ENCODE results near the gene ARMC9. TPM values are rescaled to one million over a fixed set of nuclear protein-coding genes. Genes with fewer than 3 reads are reported as not detected.

Gene ARMC9
- total RNA-seq, 2 donors from 2014 or later: 41.7 to 51.5 TPM

GRCh38 chr2:231331533-231331932, 133.1 kb downstream of the ARMC9 start:
- peak; percentile 13 for DNase-seq
- no peak overlapping the region for H3K4me3 ChIP-seq (ENCODE audit: low read length)
- Mint-ChIP-seq H3K4me3 (no peak overlapping the region), H3K27me3 (ENCODE audit: insufficient read depth) (no peaks in the 10 kb centered on the region), H3K9me3 (no peaks in the 10 kb centered on the region), H3K4me1 (peaks cover 22% of the 10 kb centered on the region), H3K36me3 (ENCODE audit: low read depth) (peaks cover 39% of the 10 kb centered on the region), H3K27ac (no peak overlapping the region)
- H3K9ac ChIP-seq (ENCODE audit: extremely low read depth, low read length, poor library complexity, severe bottlenecking): no peak overlapping the region
- H3K9me3 ChIP-seq (ENCODE audit: control insufficient read depth, low read length): no peaks in the 10 kb centered on the region
- no peak overlapping the region for H3K27ac ChIP-seq (ENCODE audit: low read depth, low read length)
- H3K36me3 ChIP-seq (ENCODE audit: control insufficient read depth, insufficient read depth, low read length): no peaks in the 10 kb centered on the region
- H3K4me1 ChIP-seq (ENCODE audit: control insufficient read depth, insufficient read depth, low read length): peaks cover 9% of the 10 kb centered on the region
- 80 to 81% methylated on average over 6 to 7 of the region's 7 CpGs for WGBS, 2 experiments (ENCODE audit: insufficient coverage in 1 of 2, insufficient read length in 1 of 2)
- no peaks in the 10 kb centered on the region for H3K27me3 ChIP-seq (ENCODE audit: control insufficient read depth, insufficient read depth, low read length, poor library complexity, severe bottlenecking)
- TF ChIP-seq, protein P1, sequence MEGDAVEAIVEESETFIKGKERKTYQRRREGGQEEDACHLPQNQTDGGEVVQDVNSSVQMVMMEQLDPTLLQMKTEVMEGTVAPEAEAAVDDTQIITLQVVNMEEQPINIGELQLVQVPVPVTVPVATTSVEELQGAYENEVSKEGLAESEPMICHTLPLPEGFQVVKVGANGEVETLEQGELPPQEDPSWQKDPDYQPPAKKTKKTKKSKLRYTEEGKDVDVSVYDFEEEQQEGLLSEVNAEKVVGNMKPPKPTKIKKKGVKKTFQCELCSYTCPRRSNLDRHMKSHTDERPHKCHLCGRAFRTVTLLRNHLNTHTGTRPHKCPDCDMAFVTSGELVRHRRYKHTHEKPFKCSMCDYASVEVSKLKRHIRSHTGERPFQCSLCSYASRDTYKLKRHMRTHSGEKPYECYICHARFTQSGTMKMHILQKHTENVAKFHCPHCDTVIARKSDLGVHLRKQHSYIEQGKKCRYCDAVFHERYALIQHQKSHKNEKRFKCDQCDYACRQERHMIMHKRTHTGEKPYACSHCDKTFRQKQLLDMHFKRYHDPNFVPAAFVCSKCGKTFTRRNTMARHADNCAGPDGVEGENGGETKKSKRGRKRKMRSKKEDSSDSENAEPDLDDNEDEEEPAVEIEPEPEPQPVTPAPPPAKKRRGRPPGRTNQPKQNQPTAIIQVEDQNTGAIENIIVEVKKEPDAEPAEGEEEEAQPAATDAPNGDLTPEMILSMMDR (conservative IDR thresholded peaks at IDR 0.05): no peak

GRCh38 chr2:231332388-231332787, 134.0 kb downstream of the ARMC9 start:
- DNase-seq: peak; percentile 21
- H3K27ac ChIP-seq (ENCODE audit: low read depth, low read length): no peak overlapping the region
- Mint-ChIP-seq H3K27ac (no peak overlapping the region), H3K27me3 (ENCODE audit: insufficient read depth) (no peaks in the 10 kb centered on the region), H3K4me1 (peaks cover 22% of the 10 kb centered on the region), H3K4me3 (no peak overlapping the region), H3K36me3 (ENCODE audit: low read depth) (peaks cover 39% of the 10 kb centered on the region), H3K9me3 (no peaks in the 10 kb centered on the region)
- H3K4me3 ChIP-seq (ENCODE audit: low read length): no peak overlapping the region
- peaks cover 12% of the 10 kb centered on the region for H3K4me1 ChIP-seq (ENCODE audit: control insufficient read depth, insufficient read depth, low read length)
- no peaks in the 10 kb centered on the region for H3K36me3 ChIP-seq (ENCODE audit: control insufficient read depth, insufficient read depth, low read length)
- TF ChIP-seq, protein P1 (conservative IDR thresholded peaks at IDR 0.05): no peak
- 95 to 96% methylated on average over 5 to 6 of the region's 6 CpGs for WGBS, 2 experiments (ENCODE audit: insufficient coverage in 1 of 2, insufficient read length in 1 of 2)
- H3K9me3 ChIP-seq (ENCODE audit: control insufficient read depth, low read length): no peaks in the 10 kb centered on the region
- H3K27me3 ChIP-seq (ENCODE audit: control insufficient read depth, insufficient read depth, low read length, poor library complexity, severe bottlenecking): no peaks in the 10 kb centered on the region
- H3K9ac ChIP-seq (ENCODE audit: extremely low read depth, low read length, poor library complexity, severe bottlenecking): no peak overlapping the region

GRCh38 chr2:231332872-231333500, 134.6 kb downstream of the ARMC9 start:
- H3K9me3 Mint-ChIP-seq: no peaks in the 10 kb centered on the region
- Histone ChIP-seq H3K4me1 (ENCODE audit: control insufficient read depth, insufficient read depth, low read length) (peaks cover 12% of the 10 kb centered on the region), H3K27me3 (ENCODE audit: control insufficient read depth, insufficient read depth, low read length, poor library complexity, severe bottlenecking) (no peaks in the 10 kb centered on the region), H3K9ac (ENCODE audit: extremely low read depth, low read length, poor library complexity, severe bottlenecking) (no peak overlapping the region), H3K4me3 (ENCODE audit: low read length) (no peak overlapping the region), H3K36me3 (ENCODE audit: control insufficient read depth, insufficient read depth, low read length) (no peaks in the 10 kb centered on the region), H3K27ac (ENCODE audit: low read depth, low read length) (no peak overlapping the region), H3K9me3 (ENCODE audit: control insufficient read depth, low read length) (no peaks in the 10 kb centered on the region)
- 96 to 100% methylated on average over 2 to 9 of the region's 9 CpGs for WGBS, 2 experiments (ENCODE audit: insufficient coverage in 1 of 2, insufficient read length in 1 of 2)
- H3K4me3 Mint-ChIP-seq: no peak overlapping the region
- peaks cover 24% of the 10 kb centered on the region for H3K4me1 Mint-ChIP-seq
- no peak overlapping the region for H3K27ac Mint-ChIP-seq
- peaks cover 39% of the 10 kb centered on the region for H3K36me3 Mint-ChIP-seq (ENCODE audit: low read depth)
- no peaks in the 10 kb centered on the region for H3K27me3 Mint-ChIP-seq (ENCODE audit: insufficient read depth)
- DNase-seq: peak; percentile 25
- TF ChIP-seq, protein P1 (conservative IDR thresholded peaks at IDR 0.05): no peak
